ENCODE data around the gene VPS4B. TPM values are rescaled to one million over a fixed set of nuclear protein-coding genes. Genes with fewer than 3 reads are reported as not detected.
A peak's percentile ranks its signal among the peaks of the same experiment; 100 is the strongest.
"Not testable (repeated sequence)": the region's sequence is repeated elsewhere in the genome, so short reads cannot be mapped to it uniquely, and the experiment has no call there.

The VPS4B gene
- total RNA-seq, 1 donor from 2014 or later = 28.2 TPM

DNA sequence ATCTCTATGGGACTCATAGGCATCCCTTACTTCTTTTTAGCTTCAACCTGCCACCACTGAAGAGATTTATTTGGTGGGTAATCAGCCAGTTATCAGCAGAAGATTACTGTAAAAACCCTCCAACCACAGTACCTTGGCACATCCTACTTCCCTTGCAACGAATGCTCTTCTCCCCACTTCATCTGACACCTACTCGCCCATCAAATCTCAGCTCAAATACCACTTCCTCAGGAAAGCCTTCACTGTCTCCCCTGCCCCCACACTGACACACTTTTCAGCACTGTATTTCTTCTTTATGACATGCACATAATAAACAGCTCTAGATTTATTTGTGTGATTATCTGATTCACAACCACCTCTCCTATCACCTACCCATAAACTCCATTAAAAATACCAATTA, 58.3 kb downstream of the VPS4B start:
- Histone ChIP-seq H3K27me3 (ENCODE audit: control insufficient read depth in 3 of 3, insufficient read depth in 3 of 3, low read length in 3 of 3) (no peaks in the 10 kb centered on the region), H3K36me3 (ENCODE audit: control insufficient read depth in 3 of 3, insufficient read depth in 3 of 3, low read length in 3 of 3) (peaks cover 9 to 24% (median 23%) of the 10 kb centered on the region in 3 donors), H3K4me3 (ENCODE audit: low read length in 3 of 3) (no peak overlapping the region), H3K9me3 (ENCODE audit: control insufficient read depth in 3 of 3, low read length in 3 of 3) (no peaks in the 10 kb centered on the region), H3K27ac (ENCODE audit: low read depth, low read length) (no peak overlapping the region), H3K9ac (ENCODE audit: low read depth in 1 of 3, low read length in 3 of 3) (no peak overlapping the region), H3K4me1 (ENCODE audit: control insufficient read depth in 3 of 3, insufficient read depth in 3 of 3, low read length in 3 of 3) (peaks cover 13 to 21% (median 14%) of the 10 kb centered on the region in 3 donors)

DNA sequence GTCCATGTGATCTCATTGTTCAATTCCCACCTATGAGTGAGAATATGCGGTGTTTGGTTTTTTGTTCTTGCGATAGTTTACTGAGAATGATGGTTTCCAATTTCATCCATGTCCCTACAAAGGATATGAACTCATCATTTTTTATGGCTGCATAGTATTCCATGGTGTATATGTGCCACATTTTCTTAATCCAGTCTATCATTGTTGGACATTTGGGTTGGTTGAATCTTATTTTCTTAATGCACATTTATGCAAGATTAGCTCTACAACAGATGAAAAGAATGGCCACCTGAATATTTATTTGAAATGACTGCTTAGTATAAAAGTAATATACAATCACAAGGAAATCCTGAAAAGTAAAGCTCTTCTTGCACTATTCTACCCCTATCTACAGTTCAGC, 58.9 kb downstream of the VPS4B start:
- H3K36me3 ChIP-seq (ENCODE audit: control insufficient read depth in 3 of 3, insufficient read depth in 3 of 3, low read length in 3 of 3) = peaks cover 9 to 24% (median 23%) of the 10 kb centered on the region in 3 donors
- peaks cover 13 to 17% (median 14%) of the 10 kb centered on the region in 3 donors for H3K4me1 ChIP-seq (ENCODE audit: control insufficient read depth in 3 of 3, insufficient read depth in 3 of 3, low read length in 3 of 3)
- not testable (repeated sequence) for H3K4me3 ChIP-seq (ENCODE audit: low read length in 3 of 3); H3K9me3 ChIP-seq (ENCODE audit: control insufficient read depth in 3 of 3, low read length in 3 of 3); H3K27ac ChIP-seq (ENCODE audit: low read depth, low read length); H3K9ac ChIP-seq (ENCODE audit: low read depth in 1 of 3, low read length in 3 of 3); H3K27me3 ChIP-seq (ENCODE audit: control insufficient read depth in 3 of 3, insufficient read depth in 3 of 3, low read length in 3 of 3)

DNA sequence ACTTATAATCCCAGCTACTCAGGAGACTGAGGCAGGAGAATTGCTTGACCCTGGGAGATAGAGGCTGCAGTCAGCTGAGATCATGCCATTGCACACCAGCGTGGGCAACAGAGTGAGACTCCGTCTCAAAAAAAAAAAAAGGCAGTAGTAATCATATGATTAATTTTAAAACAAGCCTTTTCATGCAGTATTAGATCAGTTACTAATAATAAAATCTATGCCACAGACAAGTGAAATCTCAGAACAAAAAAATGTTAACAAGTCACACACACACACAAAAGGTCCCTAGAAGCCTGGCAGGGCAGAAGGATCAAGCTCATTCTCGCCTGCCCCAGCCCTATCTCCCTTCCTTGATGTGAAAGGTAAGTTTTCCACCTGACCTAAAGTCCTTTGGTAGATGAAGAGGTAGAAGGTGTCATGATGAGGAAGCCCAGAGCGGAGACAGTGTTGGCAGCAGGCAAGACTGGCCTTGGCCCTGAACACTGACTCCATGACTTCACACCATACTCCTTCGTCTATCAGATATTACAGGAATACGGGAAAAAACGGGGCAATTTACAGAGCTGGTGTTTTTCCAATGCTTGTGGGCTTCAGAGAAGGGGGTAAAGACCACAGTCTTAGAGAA, 65.9 kb downstream of the VPS4B start:
- no peaks in the 10 kb centered on the region for H3K9me3 ChIP-seq (ENCODE audit: control insufficient read depth in 3 of 3, low read length in 3 of 3)
- H3K36me3 ChIP-seq (ENCODE audit: control insufficient read depth in 3 of 3, insufficient read depth in 3 of 3, low read length in 3 of 3) = peaks cover 18 to 66% (median 57%) of the 10 kb centered on the region in 3 donors
- H3K4me3 ChIP-seq (ENCODE audit: low read length in 3 of 3) = no peak overlapping the region
- H3K9ac ChIP-seq (ENCODE audit: low read depth in 1 of 3, low read length in 3 of 3) = no peak overlapping the region
- no peak overlapping the region for H3K27ac ChIP-seq (ENCODE audit: low read depth, low read length)
- no peaks in the 10 kb centered on the region for H3K27me3 ChIP-seq (ENCODE audit: control insufficient read depth in 3 of 3, insufficient read depth in 3 of 3, low read length in 3 of 3)
- H3K4me1 ChIP-seq (ENCODE audit: control insufficient read depth in 3 of 3, insufficient read depth in 3 of 3, low read length in 3 of 3) = no peaks in the 10 kb centered on the region

DNA sequence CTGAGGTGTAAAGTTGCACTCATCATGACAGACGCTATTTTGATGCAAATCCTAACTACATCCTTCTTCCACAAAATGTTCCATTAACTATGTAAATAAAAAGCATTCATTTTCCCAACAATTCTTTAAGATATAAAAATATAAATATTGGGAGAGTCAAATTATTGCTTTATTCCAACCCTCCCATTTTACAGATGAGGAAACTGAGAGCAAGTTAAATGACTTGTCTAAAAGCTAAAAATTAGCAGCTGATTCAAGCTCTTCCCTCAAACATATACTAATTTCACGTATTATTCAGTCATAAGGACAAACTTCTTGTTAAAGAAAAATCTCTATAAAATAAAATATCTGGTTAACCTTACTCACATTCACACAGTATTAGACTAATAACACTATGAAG, 72.0 kb downstream of the VPS4B start:
- Histone ChIP-seq H3K27me3 (ENCODE audit: control insufficient read depth in 3 of 3, insufficient read depth in 3 of 3, low read length in 3 of 3) (no peaks in the 10 kb centered on the region), H3K4me1 (ENCODE audit: control insufficient read depth in 3 of 3, insufficient read depth in 3 of 3, low read length in 3 of 3) (peaks cover 9 to 17% (median 12%) of the 10 kb centered on the region in 3 donors), H3K4me3 (ENCODE audit: low read length in 3 of 3) (no peak overlapping the region), H3K27ac (ENCODE audit: low read depth, low read length) (no peak overlapping the region), H3K9ac (ENCODE audit: low read depth in 1 of 3, low read length in 3 of 3) (no peak overlapping the region), H3K36me3 (ENCODE audit: control insufficient read depth in 3 of 3, insufficient read depth in 3 of 3, low read length in 3 of 3) (peaks cover 29 to 64% (median 51%) of the 10 kb centered on the region in 3 donors), H3K9me3 (ENCODE audit: control insufficient read depth in 3 of 3, low read length in 3 of 3) (no peaks in the 10 kb centered on the region)

DNA sequence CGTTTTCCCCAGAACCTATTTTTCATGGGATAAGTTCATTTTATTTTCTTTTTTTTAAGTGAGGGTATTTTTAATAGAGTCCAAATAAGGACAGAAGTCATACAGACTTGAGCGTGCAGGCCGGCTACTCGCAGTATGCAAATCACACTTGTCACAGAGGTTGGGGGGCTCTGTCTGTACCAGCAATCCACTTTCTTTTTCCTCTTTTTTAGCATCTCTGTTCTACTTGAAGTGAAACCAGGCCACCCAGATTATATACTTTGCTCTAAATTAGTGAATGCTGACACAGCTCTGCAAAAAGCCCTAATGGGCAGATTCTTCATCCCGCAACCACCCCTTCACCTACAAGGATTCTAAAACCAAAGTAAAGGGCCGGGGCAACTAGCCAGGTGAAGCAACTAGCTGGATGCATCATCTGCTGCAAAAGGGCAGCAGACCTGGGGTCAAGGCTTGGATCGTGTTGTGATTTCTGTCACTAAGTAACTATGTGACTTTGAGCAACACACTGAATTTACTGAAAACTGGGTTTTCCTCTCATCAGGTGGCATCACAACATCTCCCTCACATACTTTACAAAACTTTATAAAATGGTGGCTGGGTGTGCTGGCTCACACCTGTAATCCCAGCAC, 73.7 kb downstream of the VPS4B start:
- Histone ChIP-seq H3K4me3 (ENCODE audit: low read length in 3 of 3) (no peak overlapping the region), H3K27ac (ENCODE audit: low read depth, low read length) (no peak overlapping the region), H3K27me3 (ENCODE audit: control insufficient read depth in 3 of 3, insufficient read depth in 3 of 3, low read length in 3 of 3) (no peaks in the 10 kb centered on the region), H3K4me1 (ENCODE audit: control insufficient read depth in 3 of 3, insufficient read depth in 3 of 3, low read length in 3 of 3) (peaks cover 14 to 27% (median 14%) of the 10 kb centered on the region in 3 donors), H3K9me3 (ENCODE audit: control insufficient read depth in 3 of 3, low read length in 3 of 3) (no peaks in the 10 kb centered on the region), H3K9ac (ENCODE audit: low read depth in 1 of 3, low read length in 3 of 3) (no peak overlapping the region), H3K36me3 (ENCODE audit: control insufficient read depth in 3 of 3, insufficient read depth in 3 of 3, low read length in 3 of 3) (peaks cover 29 to 63% (median 50%) of the 10 kb centered on the region in 3 donors)

DNA sequence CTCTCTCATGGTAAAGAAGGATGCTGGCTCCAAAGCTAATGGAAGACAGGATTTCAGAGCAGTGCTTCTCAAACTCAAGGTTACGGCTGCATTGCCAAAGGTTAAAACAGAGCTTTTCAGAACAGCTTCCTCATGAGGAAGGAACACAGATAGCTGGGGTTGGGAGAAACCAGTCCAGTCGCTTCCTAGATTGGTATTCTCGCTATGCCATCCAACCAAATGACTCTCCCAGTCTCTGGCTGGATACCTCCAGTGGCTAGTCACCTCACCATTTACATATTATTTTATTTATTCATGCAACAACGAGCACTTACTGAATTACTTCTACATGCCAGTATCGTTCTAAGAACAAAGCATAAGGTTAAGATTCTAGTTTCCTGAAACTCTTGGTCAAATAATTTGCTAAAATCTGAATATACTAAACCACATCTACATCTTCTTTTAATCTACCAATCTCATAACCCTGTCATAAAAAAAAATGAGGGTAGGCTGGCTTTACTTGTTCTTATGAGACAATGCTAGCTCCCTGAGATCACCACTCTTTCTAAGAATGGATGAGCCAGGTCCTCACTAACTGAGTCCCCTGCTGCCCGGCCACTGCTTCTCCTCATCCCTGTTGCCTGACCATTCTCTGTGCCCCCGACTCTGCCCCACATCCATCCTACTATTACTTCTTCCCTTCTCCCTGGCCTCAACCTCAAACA, 75.6 kb downstream of the VPS4B start:
- H3K4me1 ChIP-seq (ENCODE audit: control insufficient read depth in 3 of 3, insufficient read depth in 3 of 3, low read length in 3 of 3) = peaks cover 14 to 27% (median 14%) of the 10 kb centered on the region in 3 donors
- H3K9ac ChIP-seq (ENCODE audit: low read depth in 1 of 3, low read length in 3 of 3) = peak overlapping the region in 2 of 3 donors; percentile 7 to 65
- H3K36me3 ChIP-seq (ENCODE audit: control insufficient read depth in 3 of 3, insufficient read depth in 3 of 3, low read length in 3 of 3) = peaks cover 28 to 63% (median 43%) of the 10 kb centered on the region in 3 donors
- H3K27ac ChIP-seq (ENCODE audit: low read depth, low read length) = peak overlapping the region; percentile 32
- no peaks in the 10 kb centered on the region for H3K9me3 ChIP-seq (ENCODE audit: control insufficient read depth in 3 of 3, low read length in 3 of 3)
- peak overlapping the region in 1 of 3 donors; percentile 8 for H3K4me3 ChIP-seq (ENCODE audit: low read length in 3 of 3)
- H3K27me3 ChIP-seq (ENCODE audit: control insufficient read depth in 3 of 3, insufficient read depth in 3 of 3, low read length in 3 of 3) = no peaks in the 10 kb centered on the region

DNA sequence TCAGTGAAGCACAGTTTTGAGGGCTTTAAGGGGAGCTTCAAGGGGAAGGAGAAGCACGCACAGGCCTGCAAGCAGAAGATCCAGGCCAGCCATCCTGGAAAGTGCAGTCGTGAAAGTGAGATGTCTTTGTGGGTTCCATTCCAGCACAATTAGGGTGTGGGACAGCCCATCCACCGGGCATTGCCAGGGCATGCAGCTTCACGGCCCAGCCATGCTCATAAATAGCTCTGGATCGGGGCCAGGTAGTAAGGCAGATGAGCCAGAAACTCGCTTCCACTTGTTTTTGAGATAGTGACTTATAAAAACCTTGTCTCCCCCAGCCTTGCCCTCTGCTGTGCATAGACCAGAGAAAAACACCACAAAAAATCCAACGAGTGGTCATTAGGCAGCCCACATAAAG, 76.2 kb downstream of the VPS4B start:
- peaks cover 14 to 27% (median 14%) of the 10 kb centered on the region in 3 donors for H3K4me1 ChIP-seq (ENCODE audit: control insufficient read depth in 3 of 3, insufficient read depth in 3 of 3, low read length in 3 of 3)
- H3K4me3 ChIP-seq (ENCODE audit: low read length in 3 of 3) = peak overlapping the region in 1 of 3 donors; percentile 8
- no peaks in the 10 kb centered on the region for H3K9me3 ChIP-seq (ENCODE audit: control insufficient read depth in 3 of 3, low read length in 3 of 3)
- peaks cover 24 to 58% (median 37%) of the 10 kb centered on the region in 3 donors for H3K36me3 ChIP-seq (ENCODE audit: control insufficient read depth in 3 of 3, insufficient read depth in 3 of 3, low read length in 3 of 3)
- H3K9ac ChIP-seq (ENCODE audit: low read depth in 1 of 3, low read length in 3 of 3) = peak overlapping the region in 2 of 3 donors; percentile 7 to 65
- no peaks in the 10 kb centered on the region for H3K27me3 ChIP-seq (ENCODE audit: control insufficient read depth in 3 of 3, insufficient read depth in 3 of 3, low read length in 3 of 3)
- peak overlapping the region; percentile 32 for H3K27ac ChIP-seq (ENCODE audit: low read depth, low read length)

DNA sequence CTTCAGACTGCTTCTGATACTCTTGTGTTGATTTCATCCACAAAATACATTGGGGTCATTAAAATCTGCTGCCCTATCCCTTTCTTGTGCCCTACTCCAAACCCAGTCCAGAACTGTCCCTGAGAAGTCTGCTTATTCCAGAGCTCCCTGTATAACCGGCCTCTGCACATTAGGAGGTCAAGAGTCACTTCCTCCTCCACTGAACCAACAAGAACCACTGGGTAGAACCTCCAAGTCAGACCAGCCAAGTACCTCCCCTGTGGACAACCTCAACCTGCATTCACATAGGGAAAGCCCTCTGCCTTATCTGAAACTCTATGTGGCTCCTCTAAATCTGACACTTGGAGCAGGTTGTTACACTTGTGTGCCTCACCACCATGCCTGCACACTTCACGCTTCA, 77.4 kb downstream of the VPS4B start:
- Histone ChIP-seq H3K4me1 (ENCODE audit: control insufficient read depth in 3 of 3, insufficient read depth in 3 of 3, low read length in 3 of 3) (peaks cover 14 to 27% (median 14%) of the 10 kb centered on the region in 3 donors), H3K9ac (ENCODE audit: low read depth in 1 of 3, low read length in 3 of 3) (no peak overlapping the region), H3K4me3 (ENCODE audit: low read length in 3 of 3) (no peak overlapping the region), H3K27me3 (ENCODE audit: control insufficient read depth in 3 of 3, insufficient read depth in 3 of 3, low read length in 3 of 3) (no peaks in the 10 kb centered on the region), H3K27ac (ENCODE audit: low read depth, low read length) (no peak overlapping the region), H3K36me3 (ENCODE audit: control insufficient read depth in 3 of 3, insufficient read depth in 3 of 3, low read length in 3 of 3) (peaks cover 21 to 52% (median 39%) of the 10 kb centered on the region in 3 donors), H3K9me3 (ENCODE audit: control insufficient read depth in 3 of 3, low read length in 3 of 3) (no peaks in the 10 kb centered on the region)

DNA sequence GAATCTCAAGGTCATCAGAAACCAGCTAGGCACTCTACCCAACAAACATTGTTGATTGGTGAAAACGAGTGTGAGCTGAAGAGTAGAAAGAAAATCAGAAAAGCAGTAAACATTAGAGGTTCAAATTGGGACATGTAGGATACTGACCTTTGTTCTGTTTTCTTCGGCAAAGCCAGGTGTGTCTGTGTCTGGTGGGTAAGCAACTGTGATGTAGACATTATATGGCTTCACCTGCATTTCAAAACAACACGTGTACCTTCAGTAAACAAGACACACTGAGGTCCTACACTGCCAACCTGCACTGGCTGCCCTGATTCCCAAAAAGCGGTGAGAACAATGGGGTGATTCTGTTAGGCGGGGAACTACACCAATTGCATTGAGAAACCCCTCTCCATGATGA, 78.0 kb downstream of the VPS4B start:
- H3K27ac ChIP-seq (ENCODE audit: low read depth, low read length) = no peak overlapping the region
- no peaks in the 10 kb centered on the region for H3K27me3 ChIP-seq (ENCODE audit: control insufficient read depth in 3 of 3, insufficient read depth in 3 of 3, low read length in 3 of 3)
- H3K9ac ChIP-seq (ENCODE audit: low read depth in 1 of 3, low read length in 3 of 3) = no peak overlapping the region
- peaks cover 16 to 48% (median 33%) of the 10 kb centered on the region in 3 donors for H3K36me3 ChIP-seq (ENCODE audit: control insufficient read depth in 3 of 3, insufficient read depth in 3 of 3, low read length in 3 of 3)
- H3K4me3 ChIP-seq (ENCODE audit: low read length in 3 of 3) = no peak overlapping the region
- peaks cover 14 to 27% (median 14%) of the 10 kb centered on the region in 3 donors for H3K4me1 ChIP-seq (ENCODE audit: control insufficient read depth in 3 of 3, insufficient read depth in 3 of 3, low read length in 3 of 3)
- H3K9me3 ChIP-seq (ENCODE audit: control insufficient read depth in 3 of 3, low read length in 3 of 3) = no peaks in the 10 kb centered on the region

DNA sequence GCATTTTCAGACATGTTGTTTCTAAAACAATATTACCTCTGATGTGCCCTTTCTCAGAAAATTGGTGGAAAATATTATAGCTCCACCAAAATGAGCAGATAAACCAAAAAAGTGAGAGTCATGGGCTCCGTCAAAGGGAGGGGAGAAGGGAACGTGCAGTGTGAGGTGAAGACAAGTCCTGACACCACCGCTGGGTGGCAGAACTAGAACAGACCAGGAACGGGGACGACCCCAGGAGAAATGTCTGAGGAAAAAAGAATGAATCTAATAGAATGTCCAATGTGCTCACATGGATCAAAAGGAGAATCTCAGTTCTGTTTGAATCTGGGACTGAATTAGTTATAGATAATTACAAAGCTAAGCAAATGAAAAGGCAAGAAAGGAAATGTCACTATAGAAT, 80.1 kb downstream of the VPS4B start:
- no peak overlapping the region for H3K9ac ChIP-seq (ENCODE audit: low read depth in 1 of 3, low read length in 3 of 3)

More for the DNA sequence above, 80.1 kb downstream of the VPS4B start:
- Histone ChIP-seq H3K27ac (ENCODE audit: low read depth, low read length) (no peak overlapping the region), H3K9me3 (ENCODE audit: control insufficient read depth in 3 of 3, low read length in 3 of 3) (no peaks in the 10 kb centered on the region), H3K36me3 (ENCODE audit: control insufficient read depth in 3 of 3, insufficient read depth in 3 of 3, low read length in 3 of 3) (peaks cover 21 to 51% (median 44%) of the 10 kb centered on the region in 3 donors), H3K4me3 (ENCODE audit: low read length in 3 of 3) (no peak overlapping the region), H3K27me3 (ENCODE audit: control insufficient read depth in 3 of 3, insufficient read depth in 3 of 3, low read length in 3 of 3) (no peaks in the 10 kb centered on the region), H3K4me1 (ENCODE audit: control insufficient read depth in 3 of 3, insufficient read depth in 3 of 3, low read length in 3 of 3) (peaks cover 14 to 27% (median 14%) of the 10 kb centered on the region in 3 donors)
